A673 (cell line): Measurements from ENCODE around the gene BLTP1. TPM values are rescaled to one million over a fixed set of nuclear protein-coding genes. Genes with fewer than 3 reads are reported as not detected.
"Not testable (repeated sequence)": the region's sequence is repeated elsewhere in the genome, so short reads cannot be mapped to it uniquely, and the experiment has no call there.

Experiments used
- Bru-seq: library from RNA; stranded (reverse); fragments of 400-500 nt; gene quantifications from one replicate; lab custom pipeline; 2021; lab: Mats Ljungman, UMichigan
- BruChase-seq, 2 experiments: library from RNA; stranded (reverse); fragments of 400-500 nt; gene quantifications; one replicate each; lab custom pipeline; 2021; lab: Mats Ljungman, UMichigan
- BruUV-seq: library from RNA; stranded (reverse); fragments of 400-500 nt; replicated peaks from 2 replicates; lab custom pipeline; 2021; lab: Mats Ljungman, UMichigan
- CTCF ChIA-PET: fragments of 300-600 bp; sonication (Branson Sonifier 250); formaldehyde crosslinking; loops from one replicate; lab custom pipeline; 2022; ENCODE audit warnings: antibody characterized with exemption; lab: Charles Lee
- POLR2A ChIA-PET: fragments of 300-600 bp; sonication (Branson Sonifier 250); formaldehyde crosslinking; loops from one replicate; lab custom pipeline; 2022; ENCODE audit warnings: antibody characterized with exemption; ENCODE audit not compliant: low non-redundant PET; lab: Charles Lee
- DNase-seq: peaks from one replicate; pipeline ENCODE4 v3.0.0-alpha.2; 2015; ENCODE audit warnings: low spot score
- H3K27ac ChIP-seq: fragments of 200-600 bp; sonication (generic); 2 replicates; pipeline ENCODE4 v1.5.1; 2016; ENCODE audit warnings: mixed run types, low read depth, mild to moderate bottlenecking, mixed read lengths, antibody characterized with exemption, low read length; ENCODE audit not compliant: poor library complexity, severe bottlenecking
- H3K27me3 ChIP-seq: fragments of 200-600 bp; sonication (generic); replicated peaks from 2 replicates; pipeline ENCODE4 v1.6.1; 2017; ENCODE audit warnings: mixed run types, low read depth, mild to moderate bottlenecking, mixed read lengths, antibody characterized with exemption, low read length; ENCODE audit not compliant: insufficient read depth, poor library complexity
- H3K36me3 ChIP-seq: fragments of 200-600 bp; sonication (generic); 2 replicates; pipeline ENCODE4 v1.6.1; 2016; ENCODE audit warnings: mixed run types, mild to moderate bottlenecking, mixed read lengths, antibody characterized with exemption, low read length; ENCODE audit not compliant: insufficient read depth, poor library complexity, severe bottlenecking
- H3K4me1 ChIP-seq: fragments of 200-600 bp; sonication (generic); 2 replicates; pipeline ENCODE4 v1.6.1; 2017; ENCODE audit warnings: mixed run types, mild to moderate bottlenecking, mixed read lengths, antibody characterized with exemption, low read length; ENCODE audit not compliant: insufficient read depth, poor library complexity, severe bottlenecking
- H3K4me3 ChIP-seq: fragments of 200-600 bp; sonication (generic); 2 replicates; pipeline ENCODE4 v1.5.1; 2016; ENCODE audit warnings: low read depth, mixed run types, mild to moderate bottlenecking, mixed read lengths, low read length; ENCODE audit not compliant: poor library complexity, severe bottlenecking
- H3K9me3 ChIP-seq: fragments of 200-600 bp; sonication (generic); 2 replicates; pipeline ENCODE4 v1.6.1; 2016; ENCODE audit warnings: mixed run types, low read depth, mild to moderate bottlenecking, mixed read lengths, antibody characterized with exemption, low read length; ENCODE audit not compliant: poor library complexity, severe bottlenecking
- CTCF ChIP-seq: fragments of 300-800, 200-600 bp; sonication (generic); conservative IDR thresholded peaks from 2 replicates; pipeline ENCODE4 v1.5.1; 2017; ENCODE audit warnings: low read depth, mild to moderate bottlenecking, antibody characterized with exemption, low read length, moderate library complexity, mixed read lengths
- EZH2 ChIP-seq: fragments of 200-600 bp; sonication (generic); IDR thresholded peaks from 2 replicates; pipeline ENCODE4 v1.6.1; 2017; ENCODE audit warnings: borderline replicate concordance, low read depth, mild to moderate bottlenecking, mixed read lengths, antibody characterized with exemption, low read length; ENCODE audit not compliant: poor library complexity, severe bottlenecking
- intact Hi-C: fragments of 100-400 bp; cut with micrococcal nuclease; formaldehyde crosslinking; loops from one replicate; pipeline ENCODE4 v1.10.0; 2022; ENCODE audit not compliant: unreplicated experiment
- long read RNA-seq: library from polyadenylated mRNA; stranded (forward); transcript quantifications from one replicate; pipeline ENCODE4 v2.0.0, GENCODE V29; 2022
- total RNA-seq: library from RNA; stranded (reverse); gene quantifications from 2 replicates; pipeline ENCODE4 v1.2.3, GENCODE V29; 2021

BLTP1 gene
- 23.9 and 26.6 TPM in 2 replicates for total RNA-seq
- Bru-seq, nascent RNA = percentile 73 among the genes with signal in this experiment
- BruChase-seq, experiment 1, labeled RNA remaining after a 2-hour chase = percentile 69 among the genes with signal in this experiment
- BruChase-seq, experiment 2, labeled RNA remaining after a 6-hour chase = percentile 70 among the genes with signal in this experiment
- long read RNA-seq, partial matches to known transcripts = 1 of 2 reads
- long read RNA-seq, other reads (novel, unspliced or antisense) = 1 of 2 reads

- Histone ChIP-seq H3K9me3 (no peaks in the 10 kb centered on the region), H3K27ac (peak within 1 kb of the TSS; percentile 82), H3K4me1 (no peaks in the 10 kb centered on the region), H3K27me3 (no peaks in the 10 kb centered on the region), H3K36me3 (no peaks in the 10 kb centered on the region), H3K4me3 (peak within 1 kb of the TSS; percentile 95)
- POLR2A ChIA-PET = no interaction called here
- DNase-seq = peak; percentile 87
- TF ChIP-seq EZH2 (no peak), CTCF (no peak)
- no TSS peak for BruUV-seq
- intact Hi-C loops = no loop called here
- CTCF ChIA-PET = interaction anchor here (0.5 to 0.6 kb wide), 2 partner anchors 19 to 146 kb away, joined by 3 read pairs; no protein-coding TSS in a partner anchor
Measured at GRCh38 chr4:122151982-122152710, at the start of gene BLTP1. BLTP1 (plus strand) TSS chr4:122152331; CDS start chr4:122170648, 18,317 bp downstream.

- H3K4me3 ChIP-seq = no peak overlapping the region
- peaks cover 18% of the 10 kb centered on the region for H3K4me1 ChIP-seq
- ChIA-PET CTCF (no interaction called here), POLR2A (no interaction called here)
- BruUV-seq = no TSS peak
- TF ChIP-seq CTCF (no peak), EZH2 (no peak)
- H3K27me3 ChIP-seq = no peaks in the 10 kb centered on the region
- DNase-seq = no peak
- intact Hi-C loops = no loop called here
- no peaks in the 10 kb centered on the region for H3K36me3 ChIP-seq
- H3K9me3 ChIP-seq = no peaks in the 10 kb centered on the region
- H3K27ac ChIP-seq = no peak overlapping the region
Measured at GRCh38 chr4:122104184-122104583, 47.9 kb upstream of the BLTP1 start.

GRCh38 chr4:122107680-122108079 lies 44.5 kb upstream of the BLTP1 start:
- POLR2A ChIA-PET = no interaction called here
- Histone ChIP-seq H3K4me1 (no peaks in the 10 kb centered on the region), H3K27ac (no peak overlapping the region), H3K36me3 (no peaks in the 10 kb centered on the region), H3K9me3 (no peaks in the 10 kb centered on the region), H3K4me3 (no peak overlapping the region), H3K27me3 (no peaks in the 10 kb centered on the region)
- CTCF ChIA-PET = no interaction called here
- DNase-seq = no peak
- intact Hi-C loops = no loop called here
- TF ChIP-seq EZH2 (no peak), CTCF (no peak)
- no TSS peak for BruUV-seq

- H3K27ac ChIP-seq, DNase-seq, H3K36me3 ChIP-seq, POLR2A ChIA-PET, H3K9me3 ChIP-seq, H3K4me1 ChIP-seq, H3K27me3 ChIP-seq, BruUV-seq, H3K4me3 ChIP-seq, intact Hi-C loops, CTCF ChIA-PET: not testable (repeated sequence)
Measured at GRCh38 chr4:122110304-122110703, 41.8 kb upstream of the BLTP1 start.
